K562 (cell line): ENCODE measurements around the gene JMJD1C. TPM values are rescaled to one million over a fixed set of nuclear protein-coding genes. Genes with fewer than 3 reads are reported as not detected.
A peak's percentile ranks its signal among the peaks of the same experiment; 100 is the strongest.

Source experiments
- FOXK1 ChIP-seq: sonication (generic); formaldehyde crosslinking; IDR thresholded peaks from 2 replicates; pipeline ENCODE4 v1.8.0; 2022; ENCODE audit warnings: missing genetic modification reagents, mild to moderate bottlenecking, borderline replicate concordance
- FOXP1 ChIP-seq: sonication (generic); formaldehyde crosslinking; IDR thresholded peaks from 2 replicates; pipeline ENCODE4 v1.8.0; 2022; ENCODE audit warnings: mild to moderate bottlenecking, missing genetic modification reagents
- GABPB1 ChIP-seq: sonication (generic); formaldehyde crosslinking; IDR thresholded peaks from 2 replicates; pipeline ENCODE4 v1.8.0; 2022; ENCODE audit warnings: mild to moderate bottlenecking, missing genetic modification reagents
- GABPB2 ChIP-seq: fragments of 250-450 bp; sonication (Bioruptor Pico); conservative IDR thresholded peaks from 2 replicates; pipeline ENCODE4 v1.5.1; 2021; ENCODE audit warnings: mild to moderate bottlenecking
- HDGF ChIP-seq: fragments of 450-650 bp; IDR thresholded peaks from 2 replicates; pipeline ENCODE4 v1.6.1; 2016
- JUN ChIP-seq, 2 experiments: sonication (generic) in 1 of 2; formaldehyde crosslinking in 1 of 2; IDR thresholded peaks; 2 replicates each; pipeline versions ENCODE4 v1.6.1 to v1.8.0; 2012 to 2022; ENCODE audit warnings: borderline replicate concordance in 2 of 2, mild to moderate bottlenecking in 2 of 2, improper control_type of control experiment in 1 of 2, low read depth in 1 of 2, low read length in 1 of 2, missing genetic modification reagents in 1 of 2
- KLF16 ChIP-seq: IDR thresholded peaks from 2 replicates; pipeline ENCODE4 v1.6.1; 2016; ENCODE audit warnings: antibody characterized with exemption
- NFE2L1 ChIP-seq: fragments of 450-650 bp; IDR thresholded peaks from 2 replicates; pipeline ENCODE4 v1.6.1; 2016; ENCODE audit warnings: missing genetic modification characterization, low read depth, mild to moderate bottlenecking, missing compliant biosample characterization, moderate library complexity, borderline replicate concordance
- POLR2A ChIP-seq: fragments of 450-650 bp; conservative IDR thresholded peaks from 2 replicates; pipeline ENCODE4 v1.6.1; 2016
- POLR2AphosphoS5 ChIP-seq: IDR thresholded peaks from 2 replicates; pipeline ENCODE4 v1.6.1; 2011; ENCODE audit warnings: mild to moderate bottlenecking, low read depth, low read length, moderate library complexity; ENCODE audit not compliant: control insufficient read depth, insufficient read depth
- RCOR1 ChIP-seq, 2 experiments: IDR thresholded peaks; 2 replicates each; pipeline ENCODE4 v1.6.1; 2012; ENCODE audit warnings: low read depth in 2 of 2, low read length in 2 of 2, borderline replicate concordance in 1 of 2, improper control_type of control experiment in 1 of 2
- SMARCA4 ChIP-seq: fragments of 450-650 bp; IDR thresholded peaks from 2 replicates; pipeline ENCODE4 v1.6.1; 2016
- TAF9B ChIP-seq: fragments of 450-650 bp; IDR thresholded peaks from 2 replicates; pipeline ENCODE4 v1.6.1; 2018; ENCODE audit warnings: mild to moderate bottlenecking; ENCODE audit not compliant: partially characterized antibody
- TAL1 ChIP-seq: fragments of 450-650 bp; IDR thresholded peaks from 2 replicates; pipeline ENCODE4 v1.6.1; 2016; ENCODE audit warnings: mild to moderate bottlenecking
- ZFPM2 ChIP-seq: fragments of 250-450 bp; sonication (Bioruptor Pico); IDR thresholded peaks from 2 replicates; pipeline ENCODE4 v1.5.1; 2022; ENCODE audit warnings: mild to moderate bottlenecking
- ZNF274 ChIP-seq: IDR thresholded peaks from 2 replicates; pipeline ENCODE4 v1.6.1; 2011; ENCODE audit warnings: low read depth, mild to moderate bottlenecking, low read length, moderate library complexity, borderline replicate concordance
- ZNF444 ChIP-seq: fragments of 250-450 bp; sonication (Bioruptor Pico); IDR thresholded peaks from 2 replicates; pipeline ENCODE4 v1.4.0; 2020; ENCODE audit warnings: mild to moderate bottlenecking, moderate library complexity
- polyA plus RNA-seq, 8 experiments: library from polyadenylated mRNA; depleted of rRNA in 4 of 8; stranded (reverse) in 5 of 8; unstranded in 3 of 8; fragments of >200 nt; fragmentation: Nextera tagmentation in 2 of 8; fragmentation: Illumina TruSeq in 1 of 8; extraction: Ambion mirVana in 2 of 8; extraction: Trizol in 1 of 8; gene quantifications; 2 replicates each; pipeline versions ENCODE4 v1.2.1 to v1.2.3, GENCODE V29; 2011 to 2014; ENCODE audit warnings: inconsistent platforms in 1 of 8, missing spikeins in 1 of 8
- total RNA-seq, 7 experiments: library from RNA; depleted of rRNA in 6 of 7; stranded (reverse); fragments of >200 nt in 6 of 7; fragmentation: Illumina TruSeq in 2 of 7; extraction: Trizol in 2 of 7; gene quantifications; 2 replicates each; pipeline versions ENCODE4 v1.2.1 to v1.2.3, GENCODE V29; 2011 to 2021; ENCODE audit warnings: low replicate concordance in 1 of 7
- TF ChIP-seq, protein P1 (sequence below): fragments of 250-450 bp; sonication (Bioruptor Pico); IDR thresholded peaks from 2 replicates; pipeline ENCODE4 v1.5.0; 2021; ENCODE audit warnings: mild to moderate bottlenecking, moderate library complexity
- TF ChIP-seq, protein P2 (sequence below): fragments of 450-650 bp; formaldehyde crosslinking; IDR thresholded peaks from 2 replicates; pipeline ENCODE4 v1.4.0; 2020; ENCODE audit warnings: mild to moderate bottlenecking, mixed read lengths
- TF ChIP-seq, protein P3 (sequence below): IDR thresholded peaks from 2 replicates; pipeline ENCODE4 v1.6.1; 2016; ENCODE audit warnings: missing genetic modification characterization, missing compliant biosample characterization

JMJD1C gene
- total and polyA plus RNA-seq, 9 of the 15 experiments (the other 6 are each of a cell fraction or from before 2014, with no cell fraction given), result 25.3 to 68.0 (median 47.2) TPM

DNA sequence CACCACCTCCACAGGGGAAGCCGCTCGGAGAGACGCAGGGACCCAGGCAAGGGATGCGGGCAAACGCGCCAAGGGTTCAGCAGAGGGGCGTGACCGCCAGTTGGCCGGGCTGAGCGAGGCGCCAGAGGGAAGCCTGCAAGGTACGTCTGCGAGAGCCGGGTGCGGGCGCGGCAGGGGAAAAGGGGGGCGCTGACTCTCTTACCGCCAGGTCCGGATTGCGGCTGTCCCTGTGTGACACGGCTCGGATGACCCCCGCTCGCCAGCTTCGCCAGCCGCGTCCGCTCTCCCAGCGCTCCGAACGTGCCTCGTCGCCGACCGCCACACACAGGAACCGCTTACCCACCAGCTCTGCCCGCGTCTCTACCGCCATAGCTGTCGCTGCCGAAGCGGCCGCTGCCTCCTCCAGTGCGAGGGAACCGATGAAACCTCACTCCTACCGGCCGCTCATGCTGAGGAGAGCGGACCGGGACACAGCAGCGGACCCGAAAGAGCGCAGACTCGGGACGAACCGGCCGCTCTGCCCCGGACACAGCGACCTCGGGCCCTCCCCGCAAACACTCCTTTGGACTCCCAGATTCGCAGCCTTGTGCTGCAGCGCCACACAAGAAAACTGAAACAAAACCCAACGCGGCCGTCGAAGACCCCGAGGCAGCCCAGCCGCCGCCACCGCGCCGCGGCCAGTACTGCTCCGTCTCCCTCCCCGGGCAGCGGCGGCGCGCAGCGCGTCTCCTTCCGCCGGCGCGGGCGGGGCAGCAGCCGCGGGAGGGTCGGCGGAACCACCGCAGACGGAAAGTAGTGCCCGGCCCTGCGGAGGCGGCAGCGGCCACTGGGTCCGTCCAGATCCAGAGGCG is at the start of gene JMJD1C (continued):
- TF ChIP-seq, protein P1, sequence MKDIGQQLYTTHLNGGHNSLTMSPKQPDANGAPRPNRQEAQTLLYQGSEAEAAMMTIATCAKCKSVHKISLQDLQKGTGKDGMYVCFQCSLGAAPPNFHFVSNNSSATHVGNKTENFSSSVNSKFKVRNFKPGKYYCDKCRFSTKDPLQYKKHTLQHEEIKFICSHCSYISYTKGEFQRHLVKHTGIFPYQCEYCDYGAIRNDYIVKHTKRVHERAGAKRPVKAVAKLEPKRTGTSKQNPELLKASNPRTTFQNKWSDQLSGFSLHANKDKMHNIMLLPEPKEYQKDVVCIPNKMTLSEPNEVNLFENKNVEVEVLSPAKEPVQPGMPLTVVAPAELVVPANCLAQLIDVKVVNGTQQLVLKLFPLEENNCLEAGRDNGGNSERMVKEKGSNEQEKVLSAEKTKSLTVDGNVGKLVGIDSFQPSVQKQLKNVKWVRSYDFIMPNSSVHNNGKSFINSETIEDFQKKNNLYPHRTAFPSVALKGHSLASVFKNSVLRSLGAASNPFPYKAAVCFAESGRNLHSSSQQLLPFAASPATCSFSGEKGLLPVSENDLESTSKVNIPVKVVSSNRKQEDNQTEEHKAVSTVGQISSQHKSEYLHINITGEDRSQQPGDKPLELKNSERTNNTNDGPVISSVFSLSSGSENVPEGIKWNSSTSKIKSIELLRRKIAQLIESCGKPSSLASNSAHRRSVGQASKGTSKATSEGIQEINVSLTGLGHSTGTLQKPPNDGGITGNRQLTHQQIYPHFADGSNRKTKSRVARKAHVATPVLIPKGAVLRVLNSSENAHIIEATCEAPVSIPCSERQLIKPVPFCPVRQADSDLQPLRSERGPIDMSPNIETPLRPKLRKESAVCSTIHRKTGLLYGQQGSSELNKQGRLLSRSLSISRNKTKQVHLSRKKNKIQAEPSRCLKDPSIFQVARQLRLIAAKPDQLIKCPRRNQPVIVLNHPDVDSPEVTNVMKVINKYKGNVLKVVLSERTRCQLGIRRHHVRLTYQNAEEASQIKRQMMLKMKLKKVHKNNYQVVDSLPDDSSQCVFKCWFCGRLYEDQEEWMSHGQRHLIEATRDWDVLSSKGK (CRISPR knock-in tag), result no peak
- TF ChIP-seq POLR2A (peak; percentile 86), HDGF (no peak), TAL1 (peak; percentile 16; the same call in 1 of the 2 replicates), POLR2AphosphoS5 (peak; percentile 73; the same call in 1 of the 2 replicates), GABPB1 (CRISPR knock-in tag) (peak; percentile 53; the same call in 1 of the 2 replicates), KLF16 (no peak), NFE2L1 (tag) (no peak), FOXP1 (CRISPR knock-in tag) (no peak; the same call in 1 of the 2 replicates), FOXK1 (CRISPR knock-in tag) (peak; percentile 85; the same call in 1 of the 2 replicates), TAF9B (peak; percentile 38), ZNF444 (no peak), RCOR1 (IDR thresholded peaks at IDR 0.05; ENCODE audit: borderline replicate concordance in 1 of 2, low read depth in 2 of 2, low read length in 2 of 2) (0 out of 4 replicates have a peak, but pooled peaks of 1 of the 2 experiments have one; percentile 40), ZNF274 (no peak), ZFPM2 (CRISPR knock-in tag) (peak; percentile 71; the same call in 1 of the 2 replicates), SMARCA4 (no peak), JUN (IDR thresholded peaks at IDR 0.05; ENCODE audit: borderline replicate concordance, low read depth, low read length) (no peak), JUN (CRISPR knock-in tag; IDR thresholded peaks at IDR 0.05; ENCODE audit: borderline replicate concordance) (no peak), GABPB2 (no peak)
- TF ChIP-seq, protein P2, sequence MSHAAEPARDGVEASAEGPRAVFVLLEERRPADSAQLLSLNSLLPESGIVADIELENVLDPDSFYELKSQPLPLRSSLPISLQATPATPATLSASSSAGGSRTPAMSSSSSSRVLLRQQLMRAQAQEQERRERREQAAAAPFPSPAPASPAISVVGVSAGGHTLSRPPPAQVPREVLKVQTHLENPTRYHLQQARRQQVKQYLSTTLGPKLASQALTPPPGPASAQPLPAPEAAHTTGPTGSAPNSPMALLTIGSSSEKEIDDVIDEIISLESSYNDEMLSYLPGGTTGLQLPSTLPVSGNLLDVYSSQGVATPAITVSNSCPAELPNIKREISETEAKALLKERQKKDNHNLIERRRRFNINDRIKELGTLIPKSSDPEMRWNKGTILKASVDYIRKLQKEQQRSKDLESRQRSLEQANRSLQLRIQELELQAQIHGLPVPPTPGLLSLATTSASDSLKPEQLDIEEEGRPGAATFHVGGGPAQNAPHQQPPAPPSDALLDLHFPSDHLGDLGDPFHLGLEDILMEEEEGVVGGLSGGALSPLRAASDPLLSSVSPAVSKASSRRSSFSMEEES (CRISPR knock-in tag), result no peak
- TF ChIP-seq, protein P3, sequence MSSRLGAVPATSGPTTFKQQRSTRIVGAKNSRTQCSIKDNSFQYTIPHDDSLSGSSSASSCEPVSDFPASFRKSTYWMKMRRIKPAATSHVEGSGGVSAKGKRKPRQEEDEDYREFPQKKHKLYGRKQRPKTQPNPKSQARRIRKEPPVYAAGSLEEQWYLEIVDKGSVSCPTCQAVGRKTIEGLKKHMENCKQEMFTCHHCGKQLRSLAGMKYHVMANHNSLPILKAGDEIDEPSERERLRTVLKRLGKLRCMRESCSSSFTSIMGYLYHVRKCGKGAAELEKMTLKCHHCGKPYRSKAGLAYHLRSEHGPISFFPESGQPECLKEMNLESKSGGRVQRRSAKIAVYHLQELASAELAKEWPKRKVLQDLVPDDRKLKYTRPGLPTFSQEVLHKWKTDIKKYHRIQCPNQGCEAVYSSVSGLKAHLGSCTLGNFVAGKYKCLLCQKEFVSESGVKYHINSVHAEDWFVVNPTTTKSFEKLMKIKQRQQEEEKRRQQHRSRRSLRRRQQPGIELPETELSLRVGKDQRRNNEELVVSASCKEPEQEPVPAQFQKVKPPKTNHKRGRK (tag), result no peak
